Epithelial cell of esophagus (primary cell): Measurements from ENCODE around the gene LIPG.

Source experiments
- DNase-seq: peaks from one replicate; pipeline ENCODE4 v3.0.0; 2010; ENCODE audit warnings: low read depth
- H3K4me3 ChIP-seq: 2 replicates; pipeline ENCODE4 v1.5.1; 2011; ENCODE audit warnings: mild to moderate bottlenecking, low read length, control low read depth
- TF ChIP-seq, protein P1 (sequence below): IDR thresholded peaks from 2 replicates; pipeline ENCODE4 v1.5.1; 2011; ENCODE audit warnings: low read depth, mild to moderate bottlenecking, low read length, control low read depth, inconsistent platforms; ENCODE audit not compliant: insufficient read depth; ENCODE audit errors: missing control alignments

Gene LIPG

DNA sequence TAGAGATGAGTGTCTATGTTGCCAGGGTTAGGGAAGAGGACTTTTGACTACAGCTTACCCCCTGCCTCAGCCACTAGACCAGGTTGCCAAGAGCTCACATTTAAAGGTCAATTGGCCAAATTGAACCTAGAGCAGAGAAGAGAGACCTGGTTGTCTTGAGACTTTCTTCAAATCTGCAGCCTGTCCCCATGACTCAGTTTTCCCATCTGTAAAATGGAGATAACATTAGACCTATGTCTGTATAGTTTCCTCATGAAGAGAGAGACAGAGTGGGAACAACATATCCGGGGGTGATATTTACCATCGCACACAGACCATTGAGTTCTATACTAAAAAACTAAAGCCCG, 1.6 kb upstream of the LIPG start:
- DNase-seq, result no peak
- TF ChIP-seq, protein P1, sequence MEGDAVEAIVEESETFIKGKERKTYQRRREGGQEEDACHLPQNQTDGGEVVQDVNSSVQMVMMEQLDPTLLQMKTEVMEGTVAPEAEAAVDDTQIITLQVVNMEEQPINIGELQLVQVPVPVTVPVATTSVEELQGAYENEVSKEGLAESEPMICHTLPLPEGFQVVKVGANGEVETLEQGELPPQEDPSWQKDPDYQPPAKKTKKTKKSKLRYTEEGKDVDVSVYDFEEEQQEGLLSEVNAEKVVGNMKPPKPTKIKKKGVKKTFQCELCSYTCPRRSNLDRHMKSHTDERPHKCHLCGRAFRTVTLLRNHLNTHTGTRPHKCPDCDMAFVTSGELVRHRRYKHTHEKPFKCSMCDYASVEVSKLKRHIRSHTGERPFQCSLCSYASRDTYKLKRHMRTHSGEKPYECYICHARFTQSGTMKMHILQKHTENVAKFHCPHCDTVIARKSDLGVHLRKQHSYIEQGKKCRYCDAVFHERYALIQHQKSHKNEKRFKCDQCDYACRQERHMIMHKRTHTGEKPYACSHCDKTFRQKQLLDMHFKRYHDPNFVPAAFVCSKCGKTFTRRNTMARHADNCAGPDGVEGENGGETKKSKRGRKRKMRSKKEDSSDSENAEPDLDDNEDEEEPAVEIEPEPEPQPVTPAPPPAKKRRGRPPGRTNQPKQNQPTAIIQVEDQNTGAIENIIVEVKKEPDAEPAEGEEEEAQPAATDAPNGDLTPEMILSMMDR, result no peak
- no peak overlapping the region for H3K4me3 ChIP-seq

DNA sequence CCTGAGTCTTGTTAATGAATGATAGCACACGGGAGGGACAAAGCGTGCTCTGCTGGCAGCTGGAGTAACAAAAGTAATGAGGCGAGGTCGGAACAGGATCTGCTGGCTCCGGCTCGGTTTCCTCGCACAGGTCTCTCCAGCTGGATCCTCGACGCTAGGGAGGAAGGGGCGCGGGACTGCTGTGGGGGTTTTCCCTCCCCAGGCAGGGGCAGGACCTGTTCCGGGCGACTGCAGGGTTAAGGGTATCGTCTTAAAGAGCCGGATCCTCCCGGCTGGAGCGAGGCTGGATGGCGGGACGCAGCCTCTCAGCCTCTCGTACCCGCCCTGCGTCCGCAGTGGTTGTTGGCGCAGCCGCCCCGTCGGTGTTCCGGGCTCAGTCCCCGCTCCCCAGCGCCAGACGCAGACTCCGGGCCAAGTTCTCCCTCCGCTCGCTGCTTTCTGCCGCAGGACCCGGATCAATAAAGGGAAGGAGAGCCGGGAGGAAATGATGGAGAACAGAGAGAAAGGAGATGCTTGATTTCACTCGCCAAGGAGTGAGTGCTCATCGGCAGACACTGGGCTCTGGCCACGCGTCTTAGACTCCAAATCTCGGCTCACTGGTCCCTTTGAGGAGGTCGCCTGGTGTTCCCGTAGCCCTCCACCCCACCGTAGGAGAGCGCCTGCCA, 1.1 kb upstream of the LIPG start:
- TF ChIP-seq, protein P1, result no peak
- peak overlapping the region; percentile 49 for H3K4me3 ChIP-seq
- DNase-seq, result peak; percentile 43

DNA sequence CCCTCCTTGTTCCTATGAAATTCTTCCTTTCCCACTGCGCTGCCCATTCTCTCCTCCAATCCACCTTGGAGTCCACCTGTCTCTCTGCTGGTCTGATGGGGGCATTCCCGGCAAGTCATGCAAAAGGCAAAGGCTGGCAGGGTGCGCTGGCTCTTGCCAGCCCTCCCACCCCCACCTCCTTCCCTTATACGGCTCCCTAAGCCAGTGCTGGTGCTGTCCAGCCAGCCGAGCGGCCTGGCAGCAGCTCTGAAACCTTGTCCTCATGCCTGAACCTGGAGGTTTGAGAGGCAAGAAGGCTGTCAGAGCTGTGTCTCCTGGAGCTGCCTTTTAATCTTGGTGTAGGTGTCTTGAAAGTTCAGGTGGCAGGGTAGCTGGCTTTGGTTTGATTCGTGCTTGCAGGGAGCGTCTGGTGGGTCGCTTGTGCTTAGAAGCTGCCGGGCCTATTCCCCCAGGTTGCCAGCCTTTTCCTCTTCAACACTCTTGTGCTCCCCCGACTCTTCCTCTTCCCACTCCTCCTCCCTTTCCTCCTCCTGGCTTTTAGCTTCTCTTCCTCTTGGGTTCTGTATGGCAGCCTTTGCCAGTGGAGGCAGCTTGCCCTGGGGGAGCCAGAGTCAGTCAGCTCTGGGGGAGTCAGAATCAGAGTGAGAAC, 748 bp downstream of the LIPG start:
- DNase-seq, result peak; percentile 62
- TF ChIP-seq, protein P1, result no peak
- peak overlapping the region; percentile 49 for H3K4me3 ChIP-seq

DNA sequence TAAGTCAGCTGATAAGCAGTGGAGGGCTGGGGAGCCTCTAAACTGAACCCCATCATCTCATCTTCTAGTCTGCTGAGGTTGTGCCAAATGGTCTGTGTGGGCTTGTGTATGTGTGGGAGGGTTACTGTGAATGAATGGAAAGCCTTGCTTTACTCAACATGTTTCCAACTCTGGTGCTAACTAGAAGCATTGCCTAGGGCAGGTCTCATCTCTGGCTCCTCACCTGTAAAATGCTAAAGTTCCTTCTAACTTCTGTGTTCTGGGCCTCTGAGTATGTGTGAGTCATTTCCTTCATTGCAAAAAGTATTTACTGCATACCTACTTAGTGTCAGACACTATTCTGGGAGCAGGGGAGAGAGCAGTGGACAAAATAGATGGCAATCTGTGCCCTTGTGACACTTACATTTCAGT, 1.3 kb downstream of the LIPG start:
- DNase-seq, result peak; percentile 93
- peak overlapping the region; percentile 49 for H3K4me3 ChIP-seq
- TF ChIP-seq, protein P1, result no peak

DNA sequence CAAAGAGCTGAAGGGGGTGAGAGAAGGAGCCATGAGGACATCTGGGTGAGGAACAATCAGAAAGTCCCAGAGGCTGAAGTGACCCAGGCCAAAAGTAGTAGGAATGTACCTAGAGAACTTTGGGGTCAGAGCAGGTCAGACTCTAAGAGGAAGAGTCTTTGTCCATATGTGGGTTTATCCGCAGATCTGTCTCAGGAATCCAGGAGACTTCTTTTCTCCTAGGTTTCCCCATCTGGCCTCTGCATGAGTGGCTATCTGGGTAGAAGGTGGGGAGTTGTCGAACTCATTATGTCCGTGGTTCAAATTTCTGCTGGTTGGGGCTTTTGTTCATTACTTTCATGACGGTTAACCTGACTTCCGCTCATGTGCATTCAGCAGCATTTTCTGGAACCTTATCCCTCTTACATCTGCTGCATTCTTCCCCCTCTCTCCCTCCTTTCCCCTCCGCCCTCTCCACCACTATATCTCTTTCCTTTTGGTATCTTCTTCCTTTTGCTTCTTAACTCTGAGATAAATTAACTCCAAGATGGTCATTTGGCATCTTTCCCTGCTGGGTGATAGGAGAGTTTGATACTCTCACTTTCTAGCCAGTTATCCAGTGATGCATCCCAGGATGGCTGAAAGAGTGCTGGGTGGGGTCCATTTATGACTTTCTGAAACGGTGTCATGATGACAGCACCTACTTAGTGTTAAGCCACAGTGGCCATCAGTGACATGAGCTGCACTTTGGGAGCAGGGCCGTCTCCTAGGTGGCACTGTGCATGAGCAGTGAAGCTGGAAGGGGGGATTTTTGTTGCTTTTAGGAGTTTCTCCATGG, 2.1 kb downstream of the LIPG start:
- no peak overlapping the region for H3K4me3 ChIP-seq
- DNase-seq, result peak; percentile 30
- TF ChIP-seq, protein P1, result no peak

DNA sequence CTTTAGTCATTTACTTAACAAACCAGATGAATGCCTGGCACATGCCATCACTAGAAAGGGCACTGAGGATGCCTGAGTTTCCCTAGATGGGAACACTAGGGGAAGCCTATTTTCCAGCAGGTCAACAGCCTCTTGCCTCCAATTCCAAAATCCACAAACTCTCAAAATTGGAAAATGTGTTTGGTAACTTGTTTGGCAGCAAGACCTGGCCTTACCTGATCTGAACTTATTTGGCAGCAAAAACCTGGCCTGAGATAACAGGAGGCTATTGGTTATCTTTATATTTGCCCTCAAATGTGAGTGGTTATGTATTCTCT, 2.6 kb downstream of the LIPG start:
- DNase-seq, result no peak
- no peak overlapping the region for H3K4me3 ChIP-seq
- TF ChIP-seq, protein P1, result no peak

DNA sequence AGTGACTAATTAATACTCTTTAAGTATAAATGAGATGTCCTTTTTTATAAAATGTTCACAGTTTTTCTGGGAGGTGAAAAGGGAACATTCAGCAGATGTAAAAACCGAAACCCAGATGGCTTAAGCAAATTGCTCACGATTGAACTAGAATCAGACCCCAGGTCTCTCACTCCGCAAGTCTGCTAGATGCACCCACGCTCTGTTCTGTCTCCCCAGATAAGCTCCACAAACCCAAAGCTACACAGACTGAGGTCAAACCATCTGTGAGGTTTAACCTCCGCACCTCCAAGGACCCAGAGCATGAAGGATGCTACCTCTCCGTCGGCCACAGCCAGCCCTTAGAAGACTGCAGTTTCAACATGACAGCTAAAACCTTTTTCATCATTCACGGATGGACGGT, 3.2 kb downstream of the LIPG start:
- TF ChIP-seq, protein P1, result no peak
- no peak overlapping the region for H3K4me3 ChIP-seq
- DNase-seq, result no peak
